K562 (cell line): ENCODE data around the gene CHGA.

Source experiments
- CBX2 ChIP-seq: fragments of 200-600 bp; sonication (generic); IDR thresholded peaks from one replicate; pipeline ENCODE4 v1.6.1; 2012; ENCODE audit warnings: mild to moderate bottlenecking, low read length, inconsistent platforms; ENCODE audit not compliant: insufficient read depth, poor library complexity, severe bottlenecking
- CTCF ChIP-seq, 3 experiments: IDR thresholded peaks in 2 of 3; conservative IDR thresholded peaks in 1 of 3; 2 replicates each; pipeline ENCODE4 v1.5.1; 2011 to 2012; ENCODE audit warnings: low read length in 3 of 3, mild to moderate bottlenecking in 3 of 3, control low read depth in 2 of 3, improper control_type of control experiment in 1 of 3, inconsistent platforms in 1 of 3, low read depth in 1 of 3, mixed read lengths in 1 of 3, moderate library complexity in 1 of 3; ENCODE audit not compliant: insufficient read depth in 2 of 3
- EZH2 ChIP-seq: IDR thresholded peaks from 2 replicates; pipeline ENCODE4 v1.6.1; 2012; ENCODE audit warnings: low read depth, mild to moderate bottlenecking, inconsistent platforms, low read length, borderline replicate concordance
- FOXK1 ChIP-seq: sonication (generic); formaldehyde crosslinking; IDR thresholded peaks from 2 replicates; pipeline ENCODE4 v1.8.0; 2022; ENCODE audit warnings: missing genetic modification reagents, mild to moderate bottlenecking, borderline replicate concordance
- FOXK2 ChIP-seq, 2 experiments: fragments of 450-650 bp; IDR thresholded peaks in 1 of 2; conservative IDR thresholded peaks in 1 of 2; 2 replicates each; pipeline ENCODE4 v1.6.1; 2016; ENCODE audit warnings: low read depth in 2 of 2, mild to moderate bottlenecking in 1 of 2
- MEF2A ChIP-seq: IDR thresholded peaks from 2 replicates; pipeline ENCODE4 v1.6.1; 2011; ENCODE audit warnings: low read depth, mild to moderate bottlenecking, low read length, moderate library complexity; ENCODE audit not compliant: control insufficient read depth
- MTA1 ChIP-seq: fragments of 450-650 bp; IDR thresholded peaks from 2 replicates; pipeline ENCODE4 v1.6.1; 2017; ENCODE audit warnings: borderline replicate concordance
- POLR2A ChIP-seq: fragments of 450-650 bp; conservative IDR thresholded peaks from 2 replicates; pipeline ENCODE4 v1.6.1; 2016
- SETDB1 ChIP-seq: IDR thresholded peaks from one replicate; pipeline ENCODE4 v1.6.1; 2012; ENCODE audit warnings: low read length, control low read depth, inconsistent platforms
- SRSF3 ChIP-seq: fragments of 200-400 bp; formaldehyde crosslinking; IDR thresholded peaks from 2 replicates; pipeline ENCODE4 v1.6.1; 2016; ENCODE audit warnings: mild to moderate bottlenecking, low read length, moderate library complexity; ENCODE audit not compliant: insufficient read depth
- ZKSCAN1 ChIP-seq: fragments of 150-350 bp; IDR thresholded peaks from 2 replicates; pipeline ENCODE4 v1.6.1; 2016; ENCODE audit warnings: low read depth, low read length
- ZNF197 ChIP-seq: fragments of 200-800 bp; sonication (Bioruptor generic); IDR thresholded peaks from 2 replicates; pipeline ENCODE4 v1.6.1; 2016; ENCODE audit warnings: low read depth, missing genetic modification characterization, missing compliant biosample characterization
- ZNF655 ChIP-seq: fragments of 250-450 bp; sonication (Bioruptor Pico); IDR thresholded peaks from 2 replicates; pipeline ENCODE4 v1.5.0; 2021

GRCh38 chr14:92960706-92961566 lies 38.0 kb downstream of the CHGA start:
- TF ChIP-seq SRSF3, result no peak
- no peak for TF ChIP-seq ZNF655 (CRISPR knock-in tag)
- TF ChIP-seq FOXK2 (conservative IDR thresholded peaks at IDR 0.05 in 1 of 2, IDR thresholded peaks at IDR 0.05 in 1 of 2; ENCODE audit: low read depth in 2 of 2), result no peak
- TF ChIP-seq CTCF (IDR thresholded peaks at IDR 0.05 in 2 of 3, conservative IDR thresholded peaks at IDR 0.05 in 1 of 3; ENCODE audit: insufficient read depth in 2 of 3, low read depth in 1 of 3, low read length in 3 of 3), result no peak
- TF ChIP-seq MEF2A, result no peak
- no peak for TF ChIP-seq EZH2
- no peak for TF ChIP-seq CBX2
- TF ChIP-seq ZNF197 (CRISPR knock-in tag), result no peak
- TF ChIP-seq POLR2A, result no peak
- no peak for TF ChIP-seq FOXK1 (CRISPR knock-in tag)
- TF ChIP-seq ZKSCAN1, result no peak
- no peak for TF ChIP-seq SETDB1
- TF ChIP-seq MTA1, result no peak
